ENCODE data around the gene SCNN1B.

GRCh38 chr16:23375643-23376042, 73.5 kb downstream of the SCNN1B start:
- TF ChIP-seq CTCF (IDR thresholded peaks at IDR 0.05) (no peak), POLR2A (IDR thresholded peaks at IDR 0.05) (no peak), EP300 (IDR thresholded peaks at IDR 0.05) (no peak)
